ENCODE measurements around the gene TSPAN14. TPM values are rescaled to one million over a fixed set of nuclear protein-coding genes. Genes with fewer than 3 reads are reported as not detected.
A peak's percentile ranks its signal among the peaks of the same experiment; 100 is the strongest.

Gene TSPAN14
- total and polyA plus RNA-seq, 4 donors: 19.9 to 36.8 (median 27.3) TPM

DNA sequence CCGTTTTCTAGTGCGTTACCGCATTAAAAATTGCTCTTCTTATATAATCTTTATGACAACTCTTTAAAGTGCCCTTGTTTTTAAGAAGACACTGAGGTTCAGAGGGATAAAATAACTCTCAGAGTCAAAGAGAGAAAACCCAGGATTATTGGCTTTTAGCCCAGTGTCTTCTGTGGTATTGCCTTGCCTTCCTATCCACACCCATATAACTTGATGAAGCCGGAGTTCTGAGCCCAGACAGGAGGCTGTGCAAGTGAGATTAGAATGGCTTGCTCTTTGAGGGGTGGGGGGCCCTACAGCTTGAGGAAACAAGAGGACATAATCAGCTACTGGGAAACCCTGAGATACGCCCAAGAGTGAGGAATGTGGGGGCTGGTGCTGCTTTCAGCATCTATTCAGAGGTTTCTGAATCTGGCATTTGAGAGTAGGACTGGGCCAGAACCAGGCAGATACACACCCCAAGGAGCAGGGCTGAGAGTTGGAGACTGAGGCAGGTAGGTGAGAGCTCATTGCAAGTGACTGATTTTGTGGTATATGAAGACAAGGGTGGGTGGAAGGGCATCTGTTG lies 43.4 kb upstream of the TSPAN14 start:
- peaks cover 25 to 82% (median 65%) of the 10 kb centered on the region in 4 donors for H3K4me1 ChIP-seq (ENCODE audit: control insufficient read depth in 4 of 4, insufficient read depth in 4 of 4, low read length in 3 of 4)
- peak overlapping the region; percentile 25 to 70 for H3K27ac ChIP-seq (ENCODE audit: low read depth in 1 of 2, low read length in 2 of 2)
- TF ChIP-seq, protein P1, sequence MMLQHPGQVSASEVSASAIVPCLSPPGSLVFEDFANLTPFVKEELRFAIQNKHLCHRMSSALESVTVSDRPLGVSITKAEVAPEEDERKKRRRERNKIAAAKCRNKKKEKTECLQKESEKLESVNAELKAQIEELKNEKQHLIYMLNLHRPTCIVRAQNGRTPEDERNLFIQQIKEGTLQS (IDR thresholded peaks at IDR 0.05): no peak
- TF ChIP-seq YY1 (IDR thresholded peaks at IDR 0.05) (no peak), RAD21 (IDR thresholded peaks at IDR 0.05) (no peak), RXRA (IDR thresholded peaks at IDR 0.05) (no peak)
- no peak overlapping the region for H3K9ac ChIP-seq (ENCODE audit: low read depth in 1 of 2, low read length in 2 of 2)
- no peak overlapping the region for H3K4me3 ChIP-seq (ENCODE audit: low read depth in 1 of 3, low read length in 3 of 3)
- H3K36me3 ChIP-seq (ENCODE audit: control insufficient read depth in 4 of 4, insufficient read depth in 3 of 4, low read depth in 1 of 4, low read length in 3 of 4): no peaks in the 10 kb centered on the region
- 48% methylated on average over 5 of the region's 5 CpGs for WGBS
- H3K9me3 ChIP-seq (ENCODE audit: control insufficient read depth in 4 of 4, low read length in 3 of 4): no peaks in the 10 kb centered on the region
- H3K27me3 ChIP-seq (ENCODE audit: control insufficient read depth in 4 of 4, insufficient read depth in 4 of 4, low read length in 3 of 4): no peaks in the 10 kb centered on the region
- DNase-seq (ENCODE audit: low spot score): no peak

DNA sequence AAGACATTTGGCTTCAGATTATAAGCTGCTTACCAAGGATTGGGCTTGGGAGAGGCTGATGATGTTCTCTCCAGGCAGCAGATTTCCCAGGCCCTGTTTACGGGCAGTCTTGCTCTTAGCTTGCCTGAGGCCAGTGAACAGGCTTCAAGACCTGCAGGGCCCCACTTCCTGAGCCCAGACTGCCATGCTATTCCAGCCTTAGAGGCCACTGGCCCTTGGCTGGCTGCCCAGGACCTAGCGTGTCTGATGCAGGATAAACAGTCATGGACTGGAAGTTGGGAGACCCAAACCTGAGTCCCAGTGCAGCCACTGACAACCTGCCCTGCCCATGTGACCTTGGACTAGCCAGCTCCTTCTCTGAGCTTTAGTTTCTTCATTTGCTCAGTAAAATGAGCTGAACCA lies 42.8 kb upstream of the TSPAN14 start:
- H3K4me3 ChIP-seq (ENCODE audit: low read depth in 1 of 3, low read length in 3 of 3): no peak overlapping the region
- no peaks in the 10 kb centered on the region for H3K9me3 ChIP-seq (ENCODE audit: control insufficient read depth in 4 of 4, low read length in 3 of 4)
- H3K36me3 ChIP-seq (ENCODE audit: control insufficient read depth in 4 of 4, insufficient read depth in 3 of 4, low read depth in 1 of 4, low read length in 3 of 4): no peaks in the 10 kb centered on the region
- H3K4me1 ChIP-seq (ENCODE audit: control insufficient read depth in 4 of 4, insufficient read depth in 4 of 4, low read length in 3 of 4): peaks cover 25 to 85% (median 65%) of the 10 kb centered on the region in 4 donors
- H3K27me3 ChIP-seq (ENCODE audit: control insufficient read depth in 4 of 4, insufficient read depth in 4 of 4, low read length in 3 of 4): no peaks in the 10 kb centered on the region
- TF ChIP-seq YY1 (IDR thresholded peaks at IDR 0.05): no peak
- TF ChIP-seq HNF4A (conservative IDR thresholded peaks at IDR 0.05): peak; percentile 10
- TF ChIP-seq SP1 (IDR thresholded peaks at IDR 0.05): peak; percentile 18
- TF ChIP-seq FOXA1 (IDR thresholded peaks at IDR 0.05): no peak
- no peak for TF ChIP-seq FOXA2 (IDR thresholded peaks at IDR 0.05)
- TF ChIP-seq RXRA (IDR thresholded peaks at IDR 0.05): peak in 1 of 2 donors; percentile 16
- WGBS: 39% methylated on average over 2 of the region's 2 CpGs
- no peak overlapping the region for H3K9ac ChIP-seq (ENCODE audit: low read depth in 1 of 2, low read length in 2 of 2)
- H3K27ac ChIP-seq (ENCODE audit: low read depth in 1 of 2, low read length in 2 of 2): peak overlapping the region in 1 of 2 donors; percentile 70
- DNase-seq (ENCODE audit: low spot score): peak; percentile 59

- H3K27me3 ChIP-seq (ENCODE audit: control insufficient read depth in 4 of 4, insufficient read depth in 4 of 4, low read length in 3 of 4): no peaks in the 10 kb centered on the region
- TF ChIP-seq MAX (IDR thresholded peaks at IDR 0.05) (no peak), SP1 (IDR thresholded peaks at IDR 0.05) (no peak), ZBTB33 (IDR thresholded peaks at IDR 0.05) (no peak), TAF1 (conservative IDR thresholded peaks at IDR 0.05) (no peak), FOXA1 (IDR thresholded peaks at IDR 0.05) (no peak), HNF4G (IDR thresholded peaks at IDR 0.05) (no peak), EGR1 (IDR thresholded peaks at IDR 0.05; ENCODE audit: low read depth in 2 of 2) (no peak), RXRA (IDR thresholded peaks at IDR 0.05) (no peak), FOXA2 (IDR thresholded peaks at IDR 0.05) (no peak), RAD21 (IDR thresholded peaks at IDR 0.05) (no peak), HNF4A (conservative IDR thresholded peaks at IDR 0.05) (no peak), NR2F2 (IDR thresholded peaks at IDR 0.05) (no peak), YY1 (IDR thresholded peaks at IDR 0.05) (no peak), JUND (IDR thresholded peaks at IDR 0.05) (no peak)
- no peak overlapping the region for H3K4me3 ChIP-seq (ENCODE audit: low read depth in 1 of 3, low read length in 3 of 3)
- H3K9me3 ChIP-seq (ENCODE audit: control insufficient read depth in 4 of 4, low read length in 3 of 4): no peaks in the 10 kb centered on the region
- WGBS: 80% methylated on average over 1 of the region's 1 CpG
- no peak for DNase-seq (ENCODE audit: low spot score)
- H3K36me3 ChIP-seq (ENCODE audit: control insufficient read depth in 4 of 4, insufficient read depth in 3 of 4, low read depth in 1 of 4, low read length in 3 of 4): no peaks in the 10 kb centered on the region
- no peak overlapping the region for H3K9ac ChIP-seq (ENCODE audit: low read depth in 1 of 2, low read length in 2 of 2)
- H3K27ac ChIP-seq (ENCODE audit: low read depth in 1 of 2, low read length in 2 of 2): no peak overlapping the region
- peaks cover 22 to 85% (median 64%) of the 10 kb centered on the region in 4 donors for H3K4me1 ChIP-seq (ENCODE audit: control insufficient read depth in 4 of 4, insufficient read depth in 4 of 4, low read length in 3 of 4)
These were observed 42.4 kb upstream of the TSPAN14 start for GRCh38 chr10:80411681-80412220.
